ENCODE data around the gene CFAP54.

- TF ChIP-seq CTCF (tag by site-specific recombination; IDR thresholded peaks at IDR 0.05): no peak
- TF ChIP-seq ZNF24 (tag by site-specific recombination; IDR thresholded peaks at IDR 0.05): no peak
- no peak for TF ChIP-seq ZNF274 (IDR thresholded peaks at IDR 0.05; ENCODE audit: low read length)
- TF ChIP-seq ZNF274 (tag by site-specific recombination; IDR thresholded peaks at IDR 0.05; ENCODE audit: borderline replicate concordance): no peak
- no peak for TF ChIP-seq ZNF626 (tag by site-specific recombination; IDR thresholded peaks at IDR 0.05)
- TF ChIP-seq ZNF398 (tag by site-specific recombination; IDR thresholded peaks at IDR 0.05): no peak
- no peak for TF ChIP-seq ZNF785 (tag by site-specific recombination; IDR thresholded peaks at IDR 0.05)
- no peak for TF ChIP-seq REST (tag by site-specific recombination; IDR thresholded peaks at IDR 0.05)
These were observed 392.2 kb downstream of the CFAP54 start for GRCh38 chr12:96881608-96882007.
